Dermis microvascular lymphatic vessel endothelial cell (primary cell): ENCODE measurements around the gene PTPRF. TPM values are rescaled to one million over a fixed set of nuclear protein-coding genes. Genes with fewer than 3 reads are reported as not detected.
"Not testable (repeated sequence)": the region's sequence is repeated elsewhere in the genome, so short reads cannot be mapped to it uniquely, and the experiment has no call there.

Experiments used
- DNase-seq, 2 donors: peaks; one replicate each; pipeline versions ENCODE4 v3.0.0 to v3.0.0-alpha.2; 2010; ENCODE audit warnings: low read depth in 2 of 2
- total RNA-seq: library from RNA; depleted of rRNA; stranded (reverse); fragments of >200 nt; gene quantifications from 2 replicates; pipeline ENCODE4 v1.2.1, GENCODE V29; 2014

Gene PTPRF
- total RNA-seq, 1 donor from 2014 or later = 50.2 TPM

GRCh38 chr1:43622901-43623780 lies 92.5 kb downstream of the PTPRF start:
- DNase-seq = no peak

DNA sequence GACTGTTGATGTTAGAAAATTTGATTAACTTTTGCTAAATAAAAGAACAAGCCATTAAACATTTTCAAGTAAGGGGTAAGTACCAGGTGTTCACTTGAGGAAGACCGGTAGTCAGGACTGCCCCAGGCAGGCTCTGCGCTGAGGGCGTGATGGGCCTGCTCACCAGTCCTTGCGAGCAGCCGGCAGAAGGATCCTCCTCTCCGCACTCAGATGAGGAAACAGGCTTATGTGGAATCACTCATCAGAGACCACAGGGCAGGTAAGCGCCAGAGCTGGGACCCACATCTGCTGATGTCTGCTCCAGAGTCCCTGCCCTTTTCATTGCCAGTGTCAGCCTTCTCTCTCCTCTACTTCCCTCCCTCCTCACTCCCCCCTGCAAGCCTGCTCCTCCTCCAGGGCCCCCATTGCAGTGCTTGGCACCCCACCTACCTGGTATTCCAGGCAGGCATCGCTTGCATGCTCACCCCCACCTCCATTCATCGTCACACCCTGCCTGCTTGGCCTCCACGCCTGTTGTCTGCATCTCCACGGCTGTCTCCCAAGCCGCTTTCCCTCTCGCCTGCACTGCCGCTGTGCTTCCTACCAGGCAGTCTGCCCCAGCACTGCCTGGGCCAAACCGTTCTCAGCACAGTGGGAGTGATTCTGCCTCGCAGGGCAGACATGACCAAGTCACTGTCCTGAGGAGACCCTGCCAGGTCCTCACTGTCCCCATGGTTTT lies 94.5 kb downstream of the PTPRF start:
- DNase-seq = no peak

DNA sequence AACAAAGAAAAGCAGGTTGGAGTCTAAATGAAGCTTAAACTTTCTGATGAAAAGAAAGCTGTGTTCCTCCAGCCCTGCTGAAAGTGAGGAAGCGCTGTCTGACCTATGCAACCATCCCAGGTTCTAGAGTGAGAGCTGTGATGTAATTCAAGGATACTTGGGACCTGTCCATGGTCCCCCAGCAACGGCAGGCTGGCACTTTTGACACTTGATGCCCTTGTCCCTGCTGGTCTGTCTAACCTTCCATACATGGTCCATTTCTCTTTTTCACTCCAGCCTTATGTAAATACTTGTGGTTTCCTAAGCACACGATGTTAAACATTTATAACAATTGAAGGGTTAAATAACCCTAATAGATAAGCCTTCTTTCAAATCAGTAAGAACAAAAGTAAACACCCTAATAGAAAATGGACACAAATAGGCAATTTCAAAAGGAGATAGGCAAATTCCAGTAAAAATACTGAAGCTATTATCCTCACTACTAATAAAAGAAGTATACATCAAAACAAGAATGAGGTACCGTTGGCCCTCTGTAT lies 101.5 kb downstream of the PTPRF start:
- DNase-seq = no peak

GRCh38 chr1:43634721-43635120 lies 104.0 kb downstream of the PTPRF start:
- DNase-seq = no peak

DNA sequence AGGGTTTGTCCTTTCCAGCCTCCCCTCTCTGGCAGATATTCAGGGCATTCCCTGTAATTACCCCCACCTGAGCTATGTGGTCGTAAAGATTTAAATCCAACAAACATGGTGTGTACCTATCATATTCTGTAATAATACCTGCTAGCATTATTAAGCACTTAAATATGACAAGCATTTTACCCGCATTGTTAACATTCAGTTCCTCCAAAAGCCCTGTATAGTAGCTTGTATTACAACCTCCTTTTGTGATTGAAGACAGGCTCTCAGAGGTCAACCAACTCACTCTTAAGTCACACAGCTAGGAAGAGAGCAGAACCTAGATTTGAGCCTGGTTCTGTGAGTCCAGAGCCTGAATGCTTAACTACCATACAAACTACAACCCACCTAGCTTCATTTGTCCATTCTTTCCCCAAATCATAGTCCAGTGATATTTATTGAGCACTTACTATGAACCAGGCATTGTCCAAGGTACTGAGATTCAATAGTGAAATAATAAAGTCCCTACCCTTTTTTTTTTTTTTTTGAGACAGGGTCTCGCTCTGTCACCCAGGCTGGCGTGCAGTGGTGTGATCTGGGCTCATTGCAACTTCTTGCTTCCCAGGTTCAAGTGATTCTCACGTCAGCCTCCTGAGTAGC lies 105.4 kb downstream of the PTPRF start:
- no peak for DNase-seq

- DNase-seq = no peak
Measured at GRCh38 chr1:43637267-43637666, 106.6 kb downstream of the PTPRF start.

DNA sequence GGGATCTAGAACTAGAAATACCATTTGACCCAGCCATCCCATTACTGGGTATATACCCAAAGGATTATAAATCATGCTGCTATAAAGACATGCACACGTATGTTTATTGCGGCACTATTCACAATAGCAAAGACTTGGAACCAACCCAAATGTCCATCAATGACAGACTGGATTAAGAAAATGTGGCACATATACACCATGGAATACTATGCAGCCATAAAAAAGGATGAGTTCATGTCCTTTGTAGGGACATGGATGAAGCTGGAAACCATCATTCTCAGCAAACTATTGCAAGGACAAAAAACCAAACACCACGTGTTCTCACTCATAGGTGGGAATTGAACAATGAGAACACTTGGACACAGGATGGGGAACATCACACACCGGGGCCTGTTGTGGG lies 107.7 kb downstream of the PTPRF start:
- DNase-seq = not testable (repeated sequence)

DNA sequence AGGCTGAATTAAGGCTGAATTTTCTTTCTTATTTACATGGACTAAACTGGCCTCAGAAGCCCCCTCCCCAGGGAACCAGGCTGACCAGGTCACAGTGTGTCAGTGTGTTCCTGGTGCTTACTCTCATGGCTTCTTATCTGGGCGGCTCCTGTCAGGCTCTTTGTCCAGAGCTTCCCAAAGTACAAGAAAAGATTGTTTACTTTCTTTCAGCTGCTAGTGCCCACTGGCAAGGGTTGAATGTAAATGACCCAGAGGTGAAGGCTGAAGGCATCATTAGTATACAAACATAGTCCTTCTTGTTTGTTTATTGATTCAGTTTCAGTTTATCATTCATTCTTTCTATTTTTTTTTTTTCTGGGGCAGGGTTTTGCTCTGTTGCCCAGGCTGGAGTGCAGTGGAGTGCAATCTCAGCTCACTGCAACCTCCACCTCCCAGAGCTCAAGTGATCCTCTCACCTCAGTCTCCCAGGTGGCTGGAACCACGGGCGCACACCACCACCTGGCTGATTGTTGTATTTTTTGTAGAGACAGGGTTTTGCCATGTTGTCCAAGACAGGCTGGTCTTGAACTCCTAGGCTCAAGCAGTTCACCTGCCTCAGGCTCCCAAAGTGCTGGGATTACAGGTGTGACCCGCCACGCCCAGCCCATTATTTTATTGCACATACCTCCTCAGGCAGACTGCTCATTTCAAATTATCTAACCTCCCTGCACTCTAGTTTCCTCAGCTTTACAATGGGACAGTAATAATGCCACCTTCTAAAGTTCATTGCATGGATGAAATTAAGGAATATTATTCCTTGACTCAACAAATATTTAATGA lies 109.5 kb downstream of the PTPRF start:
- no peak for DNase-seq

GRCh38 chr1:43644558-43644957 lies 113.9 kb downstream of the PTPRF start:
- no peak for DNase-seq

DNA sequence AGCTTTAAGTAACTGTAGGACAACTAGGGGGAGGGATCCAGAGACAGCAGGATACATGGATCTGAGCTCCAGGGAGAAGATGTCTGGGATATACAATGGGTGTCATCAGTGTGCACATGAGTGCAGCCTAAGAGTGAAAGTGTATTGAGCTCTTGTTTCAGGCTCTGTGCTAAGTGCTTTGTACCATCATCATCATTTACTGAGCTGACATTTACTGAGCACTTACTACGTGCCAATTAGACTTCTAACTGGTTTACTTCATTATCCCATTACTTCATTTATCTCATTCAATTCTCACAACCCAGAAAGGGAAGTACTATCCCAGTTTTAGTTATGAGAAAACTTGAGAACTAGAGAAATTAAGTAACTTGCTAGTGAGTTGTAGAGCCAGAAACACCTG lies 114.8 kb downstream of the PTPRF start:
- no peak for DNase-seq

- DNase-seq = not testable (repeated sequence)
Measured at GRCh38 chr1:43647331-43647730, 116.6 kb downstream of the PTPRF start.

DNA sequence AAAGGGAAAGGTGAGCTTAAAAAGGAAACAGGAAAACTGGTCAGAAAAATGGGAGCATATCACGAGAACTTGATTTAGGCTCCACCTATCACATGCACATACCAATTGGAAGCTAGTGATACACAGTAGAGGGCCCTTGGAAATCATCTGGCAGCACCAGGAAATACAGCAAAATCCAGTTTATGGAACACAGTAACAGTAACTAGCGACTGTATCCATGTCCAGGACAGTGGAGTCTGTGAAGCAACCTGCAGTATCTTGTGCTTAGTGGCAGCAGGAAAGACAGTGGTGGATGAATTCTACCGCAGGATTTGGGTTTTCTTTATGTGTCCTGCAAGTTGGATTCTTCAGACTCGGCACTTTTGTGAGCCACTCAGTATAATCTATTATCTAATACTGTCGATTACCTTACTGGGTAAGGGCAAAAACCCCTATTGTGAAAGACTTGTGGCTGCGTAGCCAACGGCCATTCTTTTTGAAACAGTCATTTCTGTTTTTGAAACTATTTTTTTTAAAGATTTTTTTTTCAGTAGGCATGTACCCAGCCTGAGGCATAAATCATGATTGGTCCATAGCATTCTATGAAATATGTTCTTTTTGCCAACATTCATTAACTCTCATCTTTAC lies 117.7 kb downstream of the PTPRF start:
- peak in 1 of 2 donors; percentile 29 for DNase-seq

GRCh38 chr1:43648876-43649477 lies 118.3 kb downstream of the PTPRF start:
- no peak for DNase-seq

GRCh38 chr1:43650310-43651085 lies 119.8 kb downstream of the PTPRF start:
- DNase-seq = peak; percentile 98 to 99

DNA sequence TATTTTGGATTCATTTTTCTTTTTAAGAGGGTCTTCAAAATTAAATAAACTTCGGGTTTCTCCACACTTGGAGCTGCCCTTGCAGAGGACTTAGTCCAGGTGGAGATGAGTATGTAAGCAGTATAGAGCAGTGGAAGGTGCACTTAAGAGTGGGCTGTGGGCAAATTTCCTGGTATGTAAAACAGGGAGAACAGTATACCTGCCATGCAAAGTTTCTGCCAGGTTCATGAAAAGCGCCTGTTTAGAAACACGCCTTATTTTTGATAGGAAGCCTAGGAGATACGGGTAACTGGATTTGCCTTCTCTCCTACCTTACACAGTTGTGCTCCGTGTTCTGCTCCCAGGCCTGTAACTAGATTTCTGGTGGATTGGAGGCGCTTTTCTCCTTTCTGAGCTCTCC lies 120.5 kb downstream of the PTPRF start:
- no peak for DNase-seq

DNA sequence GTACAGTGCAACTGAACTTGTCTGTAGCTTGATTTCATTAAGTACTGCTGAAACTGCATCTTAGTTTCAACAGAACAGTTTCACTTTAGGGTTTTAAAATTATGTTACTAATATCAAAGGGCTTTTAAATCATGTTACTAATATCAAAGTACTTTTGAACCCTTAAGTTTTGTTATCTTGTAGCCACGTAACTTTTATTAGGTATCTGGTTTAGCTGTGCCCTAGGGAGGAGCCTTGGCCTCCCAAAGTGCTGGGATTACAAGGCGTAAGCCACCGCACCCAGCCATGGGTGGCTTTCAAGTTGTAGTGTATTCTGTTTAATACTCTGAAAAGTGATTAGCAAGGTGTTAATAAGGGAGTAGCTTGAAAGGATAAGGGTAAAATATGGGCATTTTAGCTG lies 121.2 kb downstream of the PTPRF start:
- no peak for DNase-seq

GRCh38 chr1:43653339-43653738 lies 122.7 kb downstream of the PTPRF start:
- peak in 1 of 2 donors; percentile 17 for DNase-seq

- no peak for DNase-seq
Measured at GRCh38 chr1:43653893-43654292, 123.2 kb downstream of the PTPRF start.

- DNase-seq = no peak
Measured at GRCh38 chr1:43655953-43656352, 125.3 kb downstream of the PTPRF start.
